ENCODE results near the gene DNM3.

DNA sequence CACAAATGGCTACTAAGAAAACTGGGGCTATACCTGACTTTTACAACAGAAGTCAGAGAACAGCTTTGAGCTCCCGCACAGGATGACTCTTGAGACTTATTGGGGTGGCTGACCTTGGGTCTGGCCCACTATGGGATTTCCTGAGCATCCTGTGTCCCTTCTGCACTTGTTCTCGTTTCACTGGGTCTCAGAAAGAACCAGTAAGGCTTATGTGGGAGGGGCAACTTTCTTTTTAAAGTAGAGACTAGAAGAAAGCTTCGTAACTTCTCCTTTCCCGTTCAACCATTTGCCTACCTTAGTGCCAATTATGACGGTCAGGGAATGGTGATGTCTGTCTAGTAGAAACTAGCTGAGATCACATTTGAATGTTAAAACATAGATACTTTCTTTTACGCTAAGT, 519.7 kb downstream of the DNM3 start:
- TF ChIP-seq EZH2 (IDR thresholded peaks at IDR 0.05; ENCODE audit: borderline replicate concordance, low read depth, low read length, severe bottlenecking) (no peak), POLR2A (IDR thresholded peaks at IDR 0.05; ENCODE audit: low read depth, low read length) (no peak), POLR2AphosphoS5 (IDR thresholded peaks at IDR 0.05; ENCODE audit: insufficient read depth, low read depth, low read length) (no peak), MAX (IDR thresholded peaks at IDR 0.05; ENCODE audit: insufficient read depth, insufficient read length) (no peak)
- TF ChIP-seq, protein P1, sequence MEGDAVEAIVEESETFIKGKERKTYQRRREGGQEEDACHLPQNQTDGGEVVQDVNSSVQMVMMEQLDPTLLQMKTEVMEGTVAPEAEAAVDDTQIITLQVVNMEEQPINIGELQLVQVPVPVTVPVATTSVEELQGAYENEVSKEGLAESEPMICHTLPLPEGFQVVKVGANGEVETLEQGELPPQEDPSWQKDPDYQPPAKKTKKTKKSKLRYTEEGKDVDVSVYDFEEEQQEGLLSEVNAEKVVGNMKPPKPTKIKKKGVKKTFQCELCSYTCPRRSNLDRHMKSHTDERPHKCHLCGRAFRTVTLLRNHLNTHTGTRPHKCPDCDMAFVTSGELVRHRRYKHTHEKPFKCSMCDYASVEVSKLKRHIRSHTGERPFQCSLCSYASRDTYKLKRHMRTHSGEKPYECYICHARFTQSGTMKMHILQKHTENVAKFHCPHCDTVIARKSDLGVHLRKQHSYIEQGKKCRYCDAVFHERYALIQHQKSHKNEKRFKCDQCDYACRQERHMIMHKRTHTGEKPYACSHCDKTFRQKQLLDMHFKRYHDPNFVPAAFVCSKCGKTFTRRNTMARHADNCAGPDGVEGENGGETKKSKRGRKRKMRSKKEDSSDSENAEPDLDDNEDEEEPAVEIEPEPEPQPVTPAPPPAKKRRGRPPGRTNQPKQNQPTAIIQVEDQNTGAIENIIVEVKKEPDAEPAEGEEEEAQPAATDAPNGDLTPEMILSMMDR (IDR thresholded peaks at IDR 0.05; ENCODE audit: extremely low read depth in 1 of 2, insufficient read depth in 1 of 2, low read depth in 1 of 2, low read length in 2 of 2): no peak
